Measurements from ENCODE around the gene EMCN.

The EMCN gene

DNA sequence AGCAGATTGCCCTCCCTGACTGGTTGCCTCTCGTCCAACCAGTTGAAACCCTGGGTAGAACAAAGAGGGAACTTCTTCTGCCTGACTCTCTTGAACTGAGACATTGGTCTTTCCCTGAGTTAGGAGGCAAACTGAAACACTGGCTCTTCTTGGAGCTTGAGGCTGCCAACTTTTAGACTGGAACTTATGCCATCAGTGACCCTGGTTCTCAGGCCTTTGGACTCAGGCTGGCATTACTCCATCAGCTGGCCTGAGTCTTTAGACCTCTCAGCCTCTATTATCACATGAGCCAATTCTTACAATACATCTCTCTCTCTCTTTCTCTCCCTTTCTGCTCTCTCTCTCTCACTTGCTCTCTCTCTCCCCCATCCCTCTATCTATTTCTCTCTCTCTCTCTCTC lies 86.4 kb downstream of the EMCN start:
- H3K9me3 ChIP-seq (ENCODE audit: insufficient read depth, low read length), result no peaks in the 10 kb centered on the region
- no peak overlapping the region for H3K9ac ChIP-seq (ENCODE audit: low read length)
- no peaks in the 10 kb centered on the region for H3K27me3 ChIP-seq (ENCODE audit: low read length)
- TF ChIP-seq CTCF (IDR thresholded peaks at IDR 0.05; ENCODE audit: insufficient read depth, low read length, poor library complexity, severe bottlenecking), result no peak
- H3K4me2 ChIP-seq (ENCODE audit: low read depth, low read length, poor library complexity, severe bottlenecking), result no peak overlapping the region
- no peaks in the 10 kb centered on the region for H3K79me2 ChIP-seq (ENCODE audit: insufficient read depth, low read length)
- no peaks in the 10 kb centered on the region for H3K36me3 ChIP-seq (ENCODE audit: low read length)
- H2AFZ ChIP-seq (ENCODE audit: low read depth, low read length, severe bottlenecking), result no peak overlapping the region
- no peaks in the 10 kb centered on the region for H3K9me2 ChIP-seq (replicated peaks; ENCODE audit: insufficient read depth, low read length)
- no peaks in the 10 kb centered on the region for H3F3A ChIP-seq (ENCODE audit: insufficient read depth)
- no peak overlapping the region for H3K4me3 ChIP-seq (ENCODE audit: insufficient read depth, low read length, poor library complexity, severe bottlenecking)
- H3K27ac ChIP-seq (ENCODE audit: low read depth, low read length), result no peak overlapping the region
- no peaks in the 10 kb centered on the region for H4K20me1 ChIP-seq (ENCODE audit: low read depth, low read length)

GRCh38 chr4:100430451-100430850 lies 87.4 kb downstream of the EMCN start:
- Histone ChIP-seq H3K9me2 (replicated peaks; ENCODE audit: insufficient read depth, low read length) (no peaks in the 10 kb centered on the region), H2AFZ (ENCODE audit: low read depth, low read length, severe bottlenecking) (no peak overlapping the region), H3K4me3 (ENCODE audit: insufficient read depth, low read length, poor library complexity, severe bottlenecking) (no peak overlapping the region), H3K79me2 (ENCODE audit: insufficient read depth, low read length) (no peaks in the 10 kb centered on the region), H3K36me3 (ENCODE audit: low read length) (no peaks in the 10 kb centered on the region), H3F3A (ENCODE audit: insufficient read depth) (no peaks in the 10 kb centered on the region), H3K27ac (ENCODE audit: low read depth, low read length) (no peak overlapping the region), H3K9me3 (ENCODE audit: insufficient read depth, low read length) (no peaks in the 10 kb centered on the region), H3K4me2 (ENCODE audit: low read depth, low read length, poor library complexity, severe bottlenecking) (no peak overlapping the region), H4K20me1 (ENCODE audit: low read depth, low read length) (no peaks in the 10 kb centered on the region), H3K27me3 (ENCODE audit: low read length) (no peaks in the 10 kb centered on the region), H3K9ac (ENCODE audit: low read length) (no peak overlapping the region)
- TF ChIP-seq EZH2phosphoT487 (conservative IDR thresholded peaks at IDR 0.05; ENCODE audit: low read length) (no peak), CTCF (IDR thresholded peaks at IDR 0.05; ENCODE audit: insufficient read depth, low read length, poor library complexity, severe bottlenecking) (no peak)

DNA sequence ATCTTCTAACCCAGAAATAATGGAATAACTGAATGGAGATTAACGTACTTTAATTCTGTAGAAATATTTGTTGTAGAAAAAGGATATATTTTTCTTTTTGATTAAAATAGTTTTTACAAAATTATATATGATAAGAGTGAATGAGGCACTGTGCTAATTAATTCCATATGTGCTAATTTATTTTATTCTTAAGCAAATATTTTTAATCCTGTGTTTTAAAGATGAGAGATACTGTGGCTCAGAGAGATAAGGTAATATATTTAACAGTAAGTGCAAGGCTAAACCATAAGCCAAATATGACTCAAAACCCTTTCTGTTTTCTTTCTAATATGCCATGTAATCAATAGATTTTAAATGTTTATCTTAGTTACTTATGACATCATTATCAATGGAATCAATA lies 88.2 kb downstream of the EMCN start:
- Histone ChIP-seq H3K79me2 (ENCODE audit: insufficient read depth, low read length) (no peaks in the 10 kb centered on the region), H3K4me3 (ENCODE audit: insufficient read depth, low read length, poor library complexity, severe bottlenecking) (no peak overlapping the region), H3K27me3 (ENCODE audit: low read length) (no peaks in the 10 kb centered on the region), H3K9me3 (ENCODE audit: insufficient read depth, low read length) (no peaks in the 10 kb centered on the region), H3F3A (ENCODE audit: insufficient read depth) (no peaks in the 10 kb centered on the region), H3K36me3 (ENCODE audit: low read length) (no peaks in the 10 kb centered on the region), H2AFZ (ENCODE audit: low read depth, low read length, severe bottlenecking) (no peak overlapping the region), H3K9ac (ENCODE audit: low read length) (no peak overlapping the region), H4K20me1 (ENCODE audit: low read depth, low read length) (no peaks in the 10 kb centered on the region), H3K4me2 (ENCODE audit: low read depth, low read length, poor library complexity, severe bottlenecking) (no peak overlapping the region), H3K9me2 (replicated peaks; ENCODE audit: insufficient read depth, low read length) (no peaks in the 10 kb centered on the region), H3K27ac (ENCODE audit: low read depth, low read length) (no peak overlapping the region)
- no peak for TF ChIP-seq CTCF (IDR thresholded peaks at IDR 0.05; ENCODE audit: insufficient read depth, low read length, poor library complexity, severe bottlenecking)
- TF ChIP-seq EZH2phosphoT487 (conservative IDR thresholded peaks at IDR 0.05; ENCODE audit: low read length), result no peak

DNA sequence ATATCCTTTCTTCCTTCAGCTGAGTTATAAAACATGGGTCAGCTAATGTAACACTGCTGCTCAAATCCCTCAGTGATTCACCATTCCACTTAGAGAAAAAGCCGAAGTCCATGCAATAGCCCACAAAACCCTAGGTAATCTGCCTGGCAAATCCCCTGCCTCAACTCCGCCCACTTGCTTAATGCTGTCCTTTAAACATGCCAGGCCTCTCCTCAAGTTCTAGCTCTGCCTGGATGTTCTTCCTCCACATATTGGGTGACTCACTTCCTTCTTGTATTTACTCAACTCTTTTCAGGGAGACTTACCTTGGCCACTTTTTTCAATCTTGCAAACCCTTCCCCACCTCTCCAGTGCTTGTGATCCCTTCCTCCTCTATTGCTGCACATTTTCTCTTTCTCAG lies 89.8 kb downstream of the EMCN start:
- Histone ChIP-seq H4K20me1 (ENCODE audit: low read depth, low read length) (no peaks in the 10 kb centered on the region), H3K9ac (ENCODE audit: low read length) (no peak overlapping the region)

More for the DNA sequence above, 89.8 kb downstream of the EMCN start:
- no peaks in the 10 kb centered on the region for H3K27me3 ChIP-seq (ENCODE audit: low read length)
- H3K36me3 ChIP-seq (ENCODE audit: low read length), result no peaks in the 10 kb centered on the region
- H3F3A ChIP-seq (ENCODE audit: insufficient read depth), result no peaks in the 10 kb centered on the region
- no peak overlapping the region for H3K4me2 ChIP-seq (ENCODE audit: low read depth, low read length, poor library complexity, severe bottlenecking)
- no peak overlapping the region for H3K27ac ChIP-seq (ENCODE audit: low read depth, low read length)
- no peaks in the 10 kb centered on the region for H3K9me3 ChIP-seq (ENCODE audit: insufficient read depth, low read length)
- H2AFZ ChIP-seq (ENCODE audit: low read depth, low read length, severe bottlenecking), result no peak overlapping the region
- no peak overlapping the region for H3K4me3 ChIP-seq (ENCODE audit: insufficient read depth, low read length, poor library complexity, severe bottlenecking)
- H3K9me2 ChIP-seq (replicated peaks; ENCODE audit: insufficient read depth, low read length), result no peaks in the 10 kb centered on the region
- no peaks in the 10 kb centered on the region for H3K79me2 ChIP-seq (ENCODE audit: insufficient read depth, low read length)
- TF ChIP-seq CTCF (IDR thresholded peaks at IDR 0.05; ENCODE audit: insufficient read depth, low read length, poor library complexity, severe bottlenecking), result no peak
- TF ChIP-seq EZH2phosphoT487 (conservative IDR thresholded peaks at IDR 0.05; ENCODE audit: low read length), result no peak

Measured in SU-DHL-6 (cell line).